ENCODE data around the gene SCMH1.

- TF ChIP-seq CTCF (IDR thresholded peaks at IDR 0.05) (no peak), MLX (CRISPR knock-in tag; IDR thresholded peaks at IDR 0.05) (no peak), NFE2L1 (CRISPR knock-in tag; IDR thresholded peaks at IDR 0.05) (no peak)
Observed at GRCh38 chr1:41044187-41044586, 197.9 kb downstream of the SCMH1 start.
